Cardiac fibroblast (primary cell): ENCODE measurements around the gene DEAF1.

Experiments
- DNase-seq, 2 donors: peaks; one replicate each; pipeline versions ENCODE4 v3.0.0 to v3.0.0-alpha.2; 2010; ENCODE audit warnings: low read depth in 2 of 2
- H3K4me3 ChIP-seq, 2 donors: replicated peaks in 1 of 2; 1 replicate in 1 of 2; 2 replicates in 1 of 2; pipeline ENCODE4 v1.5.1; 2011; ENCODE audit warnings: low read depth in 2 of 2, low read length in 2 of 2, mild to moderate bottlenecking in 2 of 2, moderate library complexity in 1 of 2
- TF ChIP-seq, protein P1 (sequence below): IDR thresholded peaks from one replicate; pipeline ENCODE4 v1.5.1; 2011; ENCODE audit warnings: low read depth, mild to moderate bottlenecking, low read length, inconsistent platforms

The DEAF1 gene

GRCh38 chr11:724778-725386 lies 29.9 kb upstream of the DEAF1 start:
- no peak for DNase-seq
- TF ChIP-seq, protein P1, sequence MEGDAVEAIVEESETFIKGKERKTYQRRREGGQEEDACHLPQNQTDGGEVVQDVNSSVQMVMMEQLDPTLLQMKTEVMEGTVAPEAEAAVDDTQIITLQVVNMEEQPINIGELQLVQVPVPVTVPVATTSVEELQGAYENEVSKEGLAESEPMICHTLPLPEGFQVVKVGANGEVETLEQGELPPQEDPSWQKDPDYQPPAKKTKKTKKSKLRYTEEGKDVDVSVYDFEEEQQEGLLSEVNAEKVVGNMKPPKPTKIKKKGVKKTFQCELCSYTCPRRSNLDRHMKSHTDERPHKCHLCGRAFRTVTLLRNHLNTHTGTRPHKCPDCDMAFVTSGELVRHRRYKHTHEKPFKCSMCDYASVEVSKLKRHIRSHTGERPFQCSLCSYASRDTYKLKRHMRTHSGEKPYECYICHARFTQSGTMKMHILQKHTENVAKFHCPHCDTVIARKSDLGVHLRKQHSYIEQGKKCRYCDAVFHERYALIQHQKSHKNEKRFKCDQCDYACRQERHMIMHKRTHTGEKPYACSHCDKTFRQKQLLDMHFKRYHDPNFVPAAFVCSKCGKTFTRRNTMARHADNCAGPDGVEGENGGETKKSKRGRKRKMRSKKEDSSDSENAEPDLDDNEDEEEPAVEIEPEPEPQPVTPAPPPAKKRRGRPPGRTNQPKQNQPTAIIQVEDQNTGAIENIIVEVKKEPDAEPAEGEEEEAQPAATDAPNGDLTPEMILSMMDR: no peak
- H3K4me3 ChIP-seq: no peak overlapping the region

- no peak overlapping the region for H3K4me3 ChIP-seq
- DNase-seq: no peak
- TF ChIP-seq, protein P1: no peak
Observed at GRCh38 chr11:724049-724777, 29.2 kb upstream of the DEAF1 start.

DNA sequence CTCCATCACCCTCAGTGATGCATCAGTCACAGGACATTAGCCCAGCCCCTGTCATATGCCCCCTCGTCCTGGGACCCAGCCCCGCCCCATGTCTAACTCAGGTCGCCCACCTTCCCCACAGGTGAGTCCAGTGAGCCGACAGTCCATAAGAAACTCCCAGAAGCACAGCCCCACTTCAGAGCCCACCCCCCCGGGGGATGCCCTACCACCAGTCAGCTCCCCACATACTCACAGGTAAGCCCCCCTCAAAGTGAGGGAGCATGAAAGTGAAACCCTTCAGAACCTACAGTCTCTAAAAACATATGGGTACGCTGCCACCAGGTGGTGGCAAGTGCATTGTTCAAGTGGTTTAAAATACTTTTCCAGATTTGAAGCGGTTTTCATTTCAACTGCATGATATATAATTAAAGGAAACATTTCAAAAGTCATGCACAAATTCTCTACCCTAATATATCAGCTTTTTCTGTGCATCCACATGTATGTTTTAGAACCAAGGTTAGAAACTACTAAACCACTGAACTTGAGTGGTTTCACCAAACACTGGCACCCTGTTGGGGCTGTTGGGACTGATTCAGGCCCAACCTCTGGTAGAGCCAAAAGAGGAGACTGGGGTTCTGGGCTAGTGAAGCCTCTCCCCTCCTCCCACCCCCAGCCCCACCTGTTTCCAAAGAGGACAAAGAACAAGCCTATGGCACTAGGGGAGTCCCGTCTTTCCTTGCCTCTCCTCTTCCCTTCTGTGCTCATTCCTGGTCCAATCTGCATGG lies 28.3 kb upstream of the DEAF1 start:
- no peak overlapping the region for H3K4me3 ChIP-seq
- DNase-seq: peak; percentile 67 to 70
- TF ChIP-seq, protein P1: peak; percentile 49

GRCh38 chr11:722346-722811 lies 27.4 kb upstream of the DEAF1 start:
- TF ChIP-seq, protein P1: no peak
- DNase-seq: no peak
- no peak overlapping the region for H3K4me3 ChIP-seq

GRCh38 chr11:721741-722345 lies 26.8 kb upstream of the DEAF1 start:
- no peak for DNase-seq
- H3K4me3 ChIP-seq: no peak overlapping the region
- TF ChIP-seq, protein P1: no peak

- DNase-seq: no peak
- no peak overlapping the region for H3K4me3 ChIP-seq
- TF ChIP-seq, protein P1: no peak
Observed at GRCh38 chr11:721247-721740, 26.3 kb upstream of the DEAF1 start.
